PC-9 (cell line): ENCODE measurements around the gene PROM1. TPM values are rescaled to one million over a fixed set of nuclear protein-coding genes. Genes with fewer than 3 reads are reported as not detected.

ENCODE experiments used
- BruUV-seq: library from RNA; stranded (reverse); fragments of 400-500 nt; replicated peaks from 2 replicates; lab custom pipeline; 2021; lab: Mats Ljungman, UMichigan
- CTCF ChIA-PET: fragments of 300-600 bp; sonication (Branson Sonifier 250); formaldehyde crosslinking; loops from one replicate; lab custom pipeline; 2022; ENCODE audit warnings: antibody characterized with exemption; lab: Charles Lee
- POLR2A ChIA-PET: fragments of 300-600 bp; sonication (Branson Sonifier 250); formaldehyde crosslinking; loops from one replicate; lab custom pipeline; 2022; ENCODE audit warnings: antibody characterized with exemption; ENCODE audit not compliant: unreplicated experiment; lab: Charles Lee
- DNase-seq, 2 experiments: peaks; one replicate each; pipeline versions ENCODE4 v3.0.0 to v3.0.0-alpha.2; 2015 to 2022; ENCODE audit warnings: mixed read lengths in 1 of 2
- H2AFZ ChIP-seq: fragments of 200-600 bp; sonication (generic); 2 replicates; pipeline ENCODE4 v1.8.1; 2017; ENCODE audit warnings: antibody characterized with exemption
- H3F3A ChIP-seq: fragments of 200-600 bp; sonication (generic); 2 replicates; pipeline ENCODE4 v1.8.1; 2017; ENCODE audit warnings: antibody characterized with exemption, mild to moderate bottlenecking, low read depth; ENCODE audit not compliant: insufficient read depth
- H3K27ac ChIP-seq: fragments of 200-600 bp; sonication (generic); 2 replicates; pipeline ENCODE4 v1.6.1; 2016; ENCODE audit warnings: mixed run types
- H3K27me3 ChIP-seq: fragments of 200-600 bp; sonication (generic); 2 replicates; pipeline ENCODE4 v1.6.1; 2016; ENCODE audit warnings: low read depth, mixed run types; ENCODE audit not compliant: insufficient read depth
- H3K36me3 ChIP-seq: fragments of 200-600 bp; sonication (generic); 2 replicates; pipeline ENCODE4 v1.6.1; 2016; ENCODE audit warnings: low read depth, mixed run types
- H3K4me1 ChIP-seq: fragments of 200-600 bp; sonication (generic); replicated peaks from 2 replicates; pipeline ENCODE4 v1.6.1; 2016; ENCODE audit warnings: mixed run types; ENCODE audit not compliant: insufficient read depth
- H3K4me2 ChIP-seq: fragments of 200-600 bp; sonication (generic); 2 replicates; pipeline ENCODE4 v1.6.1; 2017; ENCODE audit warnings: mixed run types
- H3K4me3 ChIP-seq: fragments of 200-600 bp; sonication (generic); 2 replicates; pipeline ENCODE4 v1.6.1; 2016; ENCODE audit warnings: mixed run types
- H3K79me2 ChIP-seq: fragments of 200-600 bp; sonication (generic); 2 replicates; pipeline ENCODE4 v1.6.1; 2017; ENCODE audit warnings: low read depth, mixed run types
- H3K9me2 ChIP-seq: fragments of 200-600 bp; sonication (generic); 2 replicates; pipeline ENCODE4 v1.8.1; 2017; ENCODE audit warnings: mild to moderate bottlenecking; ENCODE audit not compliant: insufficient read depth
- H3K9me3 ChIP-seq: fragments of 200-600 bp; sonication (generic); 2 replicates; pipeline ENCODE4 v1.8.1; 2016; ENCODE audit warnings: low read depth; ENCODE audit not compliant: insufficient read depth
- H4K20me1 ChIP-seq: fragments of 200-600 bp; sonication (generic); 2 replicates; pipeline ENCODE4 v1.8.1; 2017; ENCODE audit not compliant: insufficient read depth
- CTCF ChIP-seq: fragments of 200-600 bp; sonication (generic); conservative IDR thresholded peaks from 2 replicates; pipeline ENCODE4 v1.6.1; 2017; ENCODE audit warnings: mixed run types, antibody characterized with exemption, mild to moderate bottlenecking, moderate library complexity
- EZH2 ChIP-seq: fragments of 200-600 bp; sonication (generic); IDR thresholded peaks from 2 replicates; pipeline ENCODE4 v1.8.0; 2017; ENCODE audit warnings: antibody characterized with exemption, low read depth
- intact Hi-C: fragments of 100-400 bp; cut with micrococcal nuclease; formaldehyde crosslinking; loops from one replicate; pipeline ENCODE4 v1.10.0; 2022; ENCODE audit not compliant: unreplicated experiment
- total RNA-seq: library from RNA; stranded (reverse); gene quantifications from 2 replicates; pipeline ENCODE4 v1.2.3, GENCODE V29; 2021

PROM1 gene
- total RNA-seq, 1 experiment from 2014 or later = not detected

- H3K36me3 ChIP-seq = no peaks in the 10 kb centered on the region
- H2AFZ ChIP-seq = no peak overlapping the region
- no peaks in the 10 kb centered on the region for H4K20me1 ChIP-seq
- TF ChIP-seq CTCF (no peak), EZH2 (no peak)
- no peaks in the 10 kb centered on the region for H3K9me3 ChIP-seq
- CTCF ChIA-PET = no interaction called here
- POLR2A ChIA-PET = interaction anchor here (0.7 kb wide), 1 partner anchor 41 kb away, joined by 3 read pairs; no protein-coding TSS in a partner anchor
- no peaks in the 10 kb centered on the region for H3K79me2 ChIP-seq
- no TSS peak for BruUV-seq
- no peaks in the 10 kb centered on the region for H3K4me1 ChIP-seq
- no peak overlapping the region for H3K27ac ChIP-seq
- H3K4me2 ChIP-seq = no peak overlapping the region
- intact Hi-C loops = no loop called here
- H3K4me3 ChIP-seq = no peak overlapping the region
- H3K9me2 ChIP-seq = no peaks in the 10 kb centered on the region
- no peak for DNase-seq
- H3K27me3 ChIP-seq = no peaks in the 10 kb centered on the region; the same call in 1 of the 2 replicates
- H3F3A ChIP-seq = no peaks in the 10 kb centered on the region
Observed at GRCh38 chr4:15968551-15969300, 115.1 kb downstream of the PROM1 start.

GRCh38 chr4:15965325-15965724 is 118.5 kb downstream of the PROM1 start:
- no peak for TF ChIP-seq EZH2
- TF ChIP-seq CTCF = no peak
- no peak for DNase-seq
- no peaks in the 10 kb centered on the region for H3K79me2 ChIP-seq
- no peak overlapping the region for H3K4me3 ChIP-seq
- no peaks in the 10 kb centered on the region; the same call in 1 of the 2 replicates for H3K27me3 ChIP-seq
- no peaks in the 10 kb centered on the region for H3K36me3 ChIP-seq
- H4K20me1 ChIP-seq = no peaks in the 10 kb centered on the region
- H3K27ac ChIP-seq = no peak overlapping the region
- intact Hi-C loops = no loop called here
- ChIA-PET POLR2A (no interaction called here), CTCF (no interaction called here)
- no peaks in the 10 kb centered on the region for H3K9me2 ChIP-seq
- no peak overlapping the region for H2AFZ ChIP-seq
- no TSS peak for BruUV-seq
- H3K4me2 ChIP-seq = no peak overlapping the region
- no peaks in the 10 kb centered on the region for H3K4me1 ChIP-seq
- H3K9me3 ChIP-seq = no peaks in the 10 kb centered on the region
- H3F3A ChIP-seq = no peaks in the 10 kb centered on the region

- H3K4me1 ChIP-seq = no peaks in the 10 kb centered on the region
- no peaks in the 10 kb centered on the region for H4K20me1 ChIP-seq
- no peaks in the 10 kb centered on the region for H3K79me2 ChIP-seq
- H3K27ac ChIP-seq = no peak overlapping the region
- POLR2A ChIA-PET = no interaction called here
- TF ChIP-seq EZH2 (no peak), CTCF (no peak)
- BruUV-seq = no TSS peak
- H3K9me3 ChIP-seq = no peaks in the 10 kb centered on the region
- H3K27me3 ChIP-seq = no peaks in the 10 kb centered on the region; the same call in 1 of the 2 replicates
- no peaks in the 10 kb centered on the region for H3K36me3 ChIP-seq
- DNase-seq = no peak
- no peak overlapping the region for H2AFZ ChIP-seq
- intact Hi-C loops = no loop called here
- no peak overlapping the region for H3K4me2 ChIP-seq
- H3K4me3 ChIP-seq = no peak overlapping the region
- H3F3A ChIP-seq = no peaks in the 10 kb centered on the region
- no peaks in the 10 kb centered on the region for H3K9me2 ChIP-seq
- CTCF ChIA-PET = no interaction called here
Observed at GRCh38 chr4:15964159-15964558, 119.7 kb downstream of the PROM1 start.
